Right atrium auricular region (tissue), 2 donors: ENCODE results near the gene TLE7. TPM values are rescaled to one million over a fixed set of nuclear protein-coding genes. Genes with fewer than 3 reads are reported as not detected.

Experiments used
- DNase-seq: peaks from one replicate; pipeline ENCODE4 v3.0.0-alpha.2; 2019; ENCODE audit warnings: low spot score
- H3K27ac ChIP-seq, 2 donors: fragments of 200-600 bp; sonication (generic); 1 replicate in 1 of 2; 2 replicates in 1 of 2; pipeline ENCODE4 v1.5.1; 2016 to 2019
- H3K27me3 ChIP-seq, 2 donors: fragments of 200-600 bp; sonication (generic); one replicate each; pipeline versions ENCODE4 v1.5.1 to v1.6.0; 2017 to 2019
- H3K36me3 ChIP-seq: fragments of 200-600 bp; sonication (generic); one replicate; pipeline ENCODE4 v1.5.1; 2016
- H3K4me1 ChIP-seq, 2 donors: fragments of 200-600 bp; sonication (generic); one replicate each; pipeline versions ENCODE4 v1.5.1 to v1.6.0; 2017 to 2019
- H3K4me3 ChIP-seq, 2 donors: fragments of 200-600 bp; sonication (generic); 1 replicate in 1 of 2; 2 replicates in 1 of 2; pipeline ENCODE4 v1.5.1; 2017 to 2019; ENCODE audit warnings: mild to moderate bottlenecking in 1 of 2, moderate library complexity in 1 of 2
- H3K9me3 ChIP-seq, 2 donors: fragments of 200-600 bp; sonication (generic); one replicate each; pipeline ENCODE4 v1.5.1; 2019
- CTCF ChIP-seq, 2 donors: fragments of 200-600 bp; sonication (generic); IDR thresholded peaks; one replicate each; pipeline ENCODE4 v1.5.1; 2019; ENCODE audit warnings: antibody characterized with exemption in 2 of 2
- total RNA-seq, 2 donors: library from RNA; depleted of rRNA; stranded (reverse); fragments of >200 nt; gene quantifications; one replicate each; pipeline ENCODE4 v1.1.0, GENCODE V29; 2016

Gene TLE7
- total RNA-seq, 2 donors from 2014 or later: not detected

GRCh38 chr16:71380831-71381230 is 61.0 kb downstream of the TLE7 start:
- no peak for TF ChIP-seq CTCF (IDR thresholded peaks at IDR 0.05)
- no peaks in the 10 kb centered on the region for H3K27me3 ChIP-seq
- H3K9me3 ChIP-seq: no peaks in the 10 kb centered on the region
- H3K36me3 ChIP-seq: no peaks in the 10 kb centered on the region
- no peak overlapping the region for H3K4me3 ChIP-seq
- H3K4me1 ChIP-seq: no peaks in the 10 kb centered on the region
- DNase-seq: no peak
- H3K27ac ChIP-seq: no peak overlapping the region

Other genes starting within 250 kb of the TLE7 start
- 1 to 10 TPM; 1.2 to 3.8 TPM for gene HYDIN, start 211.3 kb downstream of the TLE7 start, total RNA-seq
- 10 to 100 TPM; 12.5 to 16.5 TPM for gene CMTR2, start 152.7 kb downstream of the TLE7 start, total RNA-seq
- gene CALB2, start 83.3 kb downstream of the TLE7 start, total RNA-seq: 10 to 100 TPM; 17.7 to 39.1 TPM
- 1 to 10 TPM; 2.8 to 4.8 TPM for gene ZNF23, start 20.2 kb upstream of the TLE7 start, total RNA-seq
- gene ZNF19, start 47.3 kb upstream of the TLE7 start, total RNA-seq: 1 to 10 TPM in 1 of 2 donors, under 1 TPM in 1; 0.82 to 2.5 TPM
- gene CHST4, start 84.4 kb upstream of the TLE7 start, total RNA-seq: under 1 TPM in 1 of 2 donors, not detected in 1; 0.67 TPM
- not detected for gene TAT, start 135.0 kb upstream of the TLE7 start, total RNA-seq
- gene MARVELD3, start 184.1 kb upstream of the TLE7 start, total RNA-seq: not detected